Fibroblast of skin of abdomen (primary cell): ENCODE results near the gene TMEM43.
A peak's percentile ranks its signal among the peaks of the same experiment; 100 is the strongest.

Experiments
- DNase-seq: peaks from one replicate; pipeline ENCODE4 v3.0.0-alpha.2; 2013

The TMEM43 gene

GRCh38 chr3:14122301-14122700, 2.6 kb upstream of the TMEM43 start:
- DNase-seq: no peak

GRCh38 chr3:14123308-14124222, 1.3 kb upstream of the TMEM43 start:
- DNase-seq: no peak

- DNase-seq: peak; percentile 53
These were observed 633 bp upstream of the TMEM43 start for GRCh38 chr3:14124223-14124614.

GRCh38 chr3:14125193-14126016, 553 bp downstream of the TMEM43 start:
- peak; percentile 95 for DNase-seq

- no peak for DNase-seq
These were observed 1.4 kb downstream of the TMEM43 start for GRCh38 chr3:14126017-14126886.

DNA sequence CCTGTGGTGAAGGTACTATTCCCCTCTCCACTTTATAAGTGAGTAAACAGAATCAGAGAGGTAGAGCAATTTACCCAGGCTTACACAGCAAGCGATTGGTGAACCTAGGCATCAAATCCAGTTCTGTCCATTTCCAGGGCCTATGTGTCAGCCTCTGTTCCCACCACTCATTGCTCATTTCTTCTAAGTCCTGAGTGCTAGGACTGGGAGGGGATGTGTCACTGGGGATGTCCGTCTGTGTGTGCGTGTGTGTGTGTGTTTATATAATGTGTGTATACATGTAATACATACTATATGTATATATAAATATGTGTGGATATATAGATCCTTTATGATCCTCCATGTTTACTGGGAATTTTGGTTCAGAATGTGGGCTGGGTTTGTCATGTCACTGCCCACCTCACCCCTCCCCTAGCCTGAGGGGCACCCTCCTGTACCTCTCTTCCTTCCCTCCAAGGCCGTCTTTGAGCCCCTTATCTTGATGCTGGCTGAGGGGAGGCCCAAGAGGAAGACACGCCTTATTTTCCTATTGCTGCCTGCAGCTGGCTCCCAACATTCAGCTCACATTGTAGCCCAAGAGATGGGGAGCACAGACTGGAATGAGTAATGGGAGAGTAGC, 2.1 kb downstream of the TMEM43 start:
- DNase-seq: no peak

GRCh38 chr3:14127516-14128161, 2.8 kb downstream of the TMEM43 start:
- DNase-seq: no peak

GRCh38 chr3:14128724-14129123, 3.9 kb downstream of the TMEM43 start:
- DNase-seq: no peak

GRCh38 chr3:14129296-14129695, 4.4 kb downstream of the TMEM43 start:
- no peak for DNase-seq

- DNase-seq: no peak
These were observed 5.4 kb downstream of the TMEM43 start for GRCh38 chr3:14130230-14130629.

- DNase-seq: no peak
These were observed 5.9 kb downstream of the TMEM43 start for GRCh38 chr3:14130707-14131106.

- no peak for DNase-seq
These were observed 6.3 kb downstream of the TMEM43 start for GRCh38 chr3:14131134-14131533.

DNA sequence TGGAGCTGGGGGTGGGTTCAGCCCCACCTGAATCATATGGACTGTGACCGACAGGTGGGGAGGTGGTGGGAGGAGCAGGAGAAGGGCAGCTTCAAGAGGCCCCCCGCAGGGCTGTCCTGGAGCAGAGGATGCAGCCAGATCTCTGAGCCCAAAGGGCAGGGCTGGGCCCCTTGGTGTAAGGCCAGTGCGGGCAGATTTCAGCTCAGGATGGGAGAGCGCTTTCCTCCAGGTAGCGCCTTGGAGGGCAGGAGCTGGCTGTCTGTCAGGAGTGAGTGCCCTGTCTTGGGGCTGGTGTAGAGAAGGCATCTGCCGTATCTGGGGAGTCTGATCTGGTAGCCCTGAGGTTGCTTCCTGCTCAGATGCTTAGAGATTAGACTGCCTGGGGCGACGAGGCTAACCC, 7.3 kb downstream of the TMEM43 start:
- no peak for DNase-seq

GRCh38 chr3:14132689-14133088, 7.8 kb downstream of the TMEM43 start:
- DNase-seq: no peak

GRCh38 chr3:14133188-14133800, 8.4 kb downstream of the TMEM43 start:
- no peak for DNase-seq

DNA sequence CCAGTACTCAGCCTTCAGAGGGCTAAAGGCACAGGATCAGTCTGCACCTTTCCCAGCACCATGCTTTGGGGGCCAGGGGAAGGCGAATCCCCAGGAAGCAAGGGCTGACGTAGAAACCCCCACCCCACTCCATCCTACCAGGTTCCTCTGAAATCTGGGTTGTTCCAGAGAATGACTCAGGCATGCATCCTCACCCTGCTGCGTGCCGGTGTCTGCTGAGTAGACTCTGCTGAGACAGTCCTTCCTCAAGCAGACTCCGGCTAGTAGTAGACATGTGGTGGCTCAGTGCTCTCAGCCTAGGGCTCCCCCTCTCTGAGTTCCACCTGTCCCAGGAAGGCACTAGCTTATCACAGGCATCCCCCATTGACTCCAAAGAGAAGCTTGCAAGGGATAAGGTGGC, 9.0 kb downstream of the TMEM43 start:
- DNase-seq: no peak

GRCh38 chr3:14134291-14134690, 9.4 kb downstream of the TMEM43 start:
- no peak for DNase-seq

DNA sequence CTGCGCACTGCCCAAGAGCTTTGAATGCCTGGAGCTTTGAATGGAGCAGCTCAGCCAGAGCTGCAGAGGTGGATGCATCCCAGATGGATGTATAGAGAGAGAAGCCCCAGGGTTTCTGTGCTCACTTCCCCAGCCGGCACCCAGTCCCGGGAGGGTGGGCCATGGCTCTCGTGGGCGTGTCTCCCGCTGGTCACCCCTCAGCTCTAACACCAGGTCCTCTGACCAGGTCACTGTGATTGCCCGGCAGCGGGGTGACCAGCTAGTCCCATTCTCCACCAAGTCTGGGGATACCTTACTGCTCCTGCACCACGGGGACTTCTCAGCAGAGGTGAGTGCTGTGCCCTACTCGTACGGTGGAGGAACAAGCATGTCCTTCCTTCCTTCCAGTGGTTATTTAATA, 10.7 kb downstream of the TMEM43 start:
- no peak for DNase-seq

DNA sequence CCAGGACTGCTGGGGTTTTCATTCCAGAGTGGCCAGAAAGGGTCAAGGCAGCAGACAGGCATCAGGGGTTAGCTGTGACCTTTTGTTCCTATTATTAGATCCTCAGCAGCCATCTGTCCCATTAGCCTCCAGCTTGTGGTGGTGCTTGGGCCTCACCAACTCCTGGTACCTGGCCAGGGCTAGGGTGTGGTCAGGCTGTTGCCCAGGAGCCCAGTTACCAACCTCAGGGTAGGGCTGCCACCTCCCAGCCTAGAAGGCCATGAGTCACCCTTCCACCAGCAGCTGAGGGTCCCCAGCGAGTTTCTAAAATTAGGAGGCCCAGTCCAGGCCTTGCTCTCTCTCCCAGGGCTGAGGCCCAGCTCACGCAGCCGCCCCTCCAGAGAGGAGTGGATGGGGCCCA, 12.2 kb downstream of the TMEM43 start:
- DNase-seq: no peak

GRCh38 chr3:14137445-14137844, 12.6 kb downstream of the TMEM43 start:
- DNase-seq: no peak
